OCI-LY3 (cell line): ENCODE results near the gene TDRD7.

ENCODE experiments used
- H2AFZ ChIP-seq: fragments of 200-600, 300-600 bp; shearing (Covaris generic); 2 replicates; pipeline ENCODE4 v1.6.0; 2014; ENCODE audit warnings: antibody characterized with exemption, low read depth, low read length
- H3K27ac ChIP-seq: fragments of 200-600, 300-600 bp; sonication (generic); 2 replicates; pipeline ENCODE4 v1.5.1; 2014; ENCODE audit warnings: mild to moderate bottlenecking, low read length, moderate library complexity, mixed read lengths
- H3K27me3 ChIP-seq: fragments of 200-600, 300-600 bp; sonication (generic); 2 replicates; pipeline ENCODE4 v1.6.1; 2014; ENCODE audit warnings: low read depth, low read length, mixed read lengths
- H3K36me3 ChIP-seq: fragments of 200-600, 300-600 bp; sonication (generic); replicated peaks from 2 replicates; pipeline ENCODE3; 2014; ENCODE audit warnings: low read depth, low read length, mixed read lengths
- H3K4me1 ChIP-seq: fragments of 300-600, 200-600 bp; sonication (generic); 2 replicates; pipeline ENCODE4 v1.6.1; 2014; ENCODE audit warnings: low read length, mixed read lengths
- H3K4me2 ChIP-seq: fragments of 200-600, 300-600 bp; sonication (generic); 2 replicates; pipeline ENCODE4 v1.6.1; 2014; ENCODE audit warnings: low read length, mixed read lengths
- H3K4me3 ChIP-seq: fragments of 300-600, 200-600 bp; sonication (generic); 2 replicates; pipeline ENCODE4 v1.5.1; 2014; ENCODE audit warnings: antibody characterized with exemption, mild to moderate bottlenecking, low read length, moderate library complexity
- H3K79me2 ChIP-seq: fragments of 300-600, 200-600 bp; shearing (Covaris generic); 2 replicates; pipeline ENCODE4 v1.6.1; 2014; ENCODE audit warnings: mild to moderate bottlenecking, low read length, mixed read lengths
- H3K9ac ChIP-seq: fragments of 300-600, 200-600 bp; shearing (Covaris generic); 2 replicates; pipeline ENCODE4 v1.6.0; 2014; ENCODE audit warnings: mild to moderate bottlenecking, low read length, moderate library complexity
- H3K9me3 ChIP-seq: fragments of 200-600, 300-600 bp; shearing (Covaris generic); 2 replicates; pipeline ENCODE4 v1.6.1; 2014; ENCODE audit warnings: low read length, mixed read lengths; ENCODE audit not compliant: insufficient read depth
- H4K20me1 ChIP-seq: fragments of 200-600, 300-600 bp; sonication (generic); 2 replicates; pipeline ENCODE4 v1.6.1; 2016; ENCODE audit warnings: low read length, mixed read lengths; ENCODE audit not compliant: insufficient read depth
- EZH2phosphoT487 ChIP-seq: fragments of 200-600 bp; shearing (Covaris generic); IDR thresholded peaks from 2 replicates; pipeline ENCODE4 v1.6.1; 2018; ENCODE audit warnings: antibody characterized with exemption, mixed run types, low read depth
- TF ChIP-seq, protein P1 (sequence below): fragments of 200-600, 300-600 bp; sonication (generic); IDR thresholded peaks from 2 replicates; pipeline ENCODE4 v1.5.1; 2014; ENCODE audit warnings: antibody characterized with exemption, low read length, low read depth

TDRD7 gene

DNA sequence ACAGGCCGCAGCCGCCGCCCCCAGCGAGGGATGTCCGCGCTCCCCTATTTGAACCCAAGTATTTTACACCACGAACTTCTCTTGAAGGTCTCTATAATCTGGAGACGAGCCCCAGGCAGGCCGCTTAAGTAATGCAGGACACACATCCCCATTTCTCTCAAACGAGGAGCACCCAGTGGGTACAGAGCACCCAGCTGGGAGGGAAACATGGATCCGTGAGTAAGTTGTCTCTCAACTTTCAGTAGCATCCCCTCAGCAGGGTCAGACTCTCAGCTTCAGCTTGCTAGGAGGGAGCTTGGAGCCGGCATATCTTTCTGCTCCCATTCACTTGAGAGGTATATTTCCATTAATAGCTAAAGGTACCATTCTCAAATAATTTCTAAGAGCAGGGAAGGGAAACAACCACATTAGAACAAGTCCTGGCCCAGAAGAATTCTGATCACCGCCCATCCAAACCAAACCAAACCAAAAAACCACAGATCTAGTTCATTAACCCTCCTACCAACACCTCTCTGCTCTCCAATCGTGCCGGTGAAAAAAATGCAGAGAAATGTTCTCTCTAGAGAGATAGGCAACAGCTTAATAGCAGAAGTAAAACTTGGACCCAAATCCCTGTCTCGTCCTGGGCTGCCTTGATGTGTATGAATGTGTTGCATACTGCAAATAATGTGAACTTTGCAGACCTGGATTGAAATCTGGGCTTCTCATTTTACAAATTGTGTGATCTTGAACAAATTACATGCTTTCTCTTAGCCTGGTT lies 910 bp downstream of the TDRD7 start:
- no peak for TF ChIP-seq EZH2phosphoT487
- TF ChIP-seq, protein P1, sequence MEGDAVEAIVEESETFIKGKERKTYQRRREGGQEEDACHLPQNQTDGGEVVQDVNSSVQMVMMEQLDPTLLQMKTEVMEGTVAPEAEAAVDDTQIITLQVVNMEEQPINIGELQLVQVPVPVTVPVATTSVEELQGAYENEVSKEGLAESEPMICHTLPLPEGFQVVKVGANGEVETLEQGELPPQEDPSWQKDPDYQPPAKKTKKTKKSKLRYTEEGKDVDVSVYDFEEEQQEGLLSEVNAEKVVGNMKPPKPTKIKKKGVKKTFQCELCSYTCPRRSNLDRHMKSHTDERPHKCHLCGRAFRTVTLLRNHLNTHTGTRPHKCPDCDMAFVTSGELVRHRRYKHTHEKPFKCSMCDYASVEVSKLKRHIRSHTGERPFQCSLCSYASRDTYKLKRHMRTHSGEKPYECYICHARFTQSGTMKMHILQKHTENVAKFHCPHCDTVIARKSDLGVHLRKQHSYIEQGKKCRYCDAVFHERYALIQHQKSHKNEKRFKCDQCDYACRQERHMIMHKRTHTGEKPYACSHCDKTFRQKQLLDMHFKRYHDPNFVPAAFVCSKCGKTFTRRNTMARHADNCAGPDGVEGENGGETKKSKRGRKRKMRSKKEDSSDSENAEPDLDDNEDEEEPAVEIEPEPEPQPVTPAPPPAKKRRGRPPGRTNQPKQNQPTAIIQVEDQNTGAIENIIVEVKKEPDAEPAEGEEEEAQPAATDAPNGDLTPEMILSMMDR = no peak
- H4K20me1 ChIP-seq = no peaks in the 10 kb centered on the region
- no peaks in the 10 kb centered on the region for H3K36me3 ChIP-seq
- peak overlapping the region; percentile 91 for H3K4me3 ChIP-seq
- H3K9ac ChIP-seq = peak overlapping the region; percentile 88
- peaks cover 4% of the 10 kb centered on the region for H3K79me2 ChIP-seq
- H3K4me1 ChIP-seq = peaks cover 13% of the 10 kb centered on the region
- peak overlapping the region; percentile 35; the same call in 1 of the 2 replicates for H2AFZ ChIP-seq
- peak overlapping the region; percentile 94 for H3K4me2 ChIP-seq
- no peaks in the 10 kb centered on the region; the same call in 1 of the 2 replicates for H3K9me3 ChIP-seq
- H3K27me3 ChIP-seq = peaks cover 14% of the 10 kb centered on the region
- peak overlapping the region; percentile 43; the same call in 1 of the 2 replicates for H3K27ac ChIP-seq

DNA sequence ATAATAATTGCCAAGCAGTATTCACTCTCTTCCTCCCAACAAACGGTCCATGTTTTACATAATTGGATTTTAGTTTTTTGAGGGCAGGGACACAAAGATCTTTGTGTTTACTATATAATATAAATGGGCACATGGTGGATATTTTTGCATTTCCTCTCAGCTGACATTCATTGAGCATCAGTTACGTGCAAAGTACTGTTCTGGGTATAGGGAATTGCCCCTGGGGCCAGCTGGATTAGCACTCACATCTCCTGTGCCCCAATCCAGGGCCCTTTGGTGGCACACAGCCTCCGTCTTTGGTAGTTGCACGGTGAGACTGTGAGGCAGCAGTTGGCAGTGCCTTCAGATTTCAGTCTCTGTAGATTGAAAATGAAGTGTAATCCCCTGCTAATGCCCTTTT lies 1.6 kb downstream of the TDRD7 start:
- Histone ChIP-seq H3K27ac (no peak overlapping the region), H3K4me1 (peaks cover 11% of the 10 kb centered on the region), H3K27me3 (peaks cover 14% of the 10 kb centered on the region), H3K9ac (no peak overlapping the region; the same call in 1 of the 2 replicates), H3K79me2 (peaks cover 4% of the 10 kb centered on the region), H3K36me3 (no peaks in the 10 kb centered on the region), H3K9me3 (no peaks in the 10 kb centered on the region; the same call in 1 of the 2 replicates), H2AFZ (no peak overlapping the region), H4K20me1 (no peaks in the 10 kb centered on the region), H3K4me2 (peak overlapping the region; percentile 94), H3K4me3 (peak overlapping the region; percentile 91)
- TF ChIP-seq, protein P1 = no peak
- TF ChIP-seq EZH2phosphoT487 = no peak

DNA sequence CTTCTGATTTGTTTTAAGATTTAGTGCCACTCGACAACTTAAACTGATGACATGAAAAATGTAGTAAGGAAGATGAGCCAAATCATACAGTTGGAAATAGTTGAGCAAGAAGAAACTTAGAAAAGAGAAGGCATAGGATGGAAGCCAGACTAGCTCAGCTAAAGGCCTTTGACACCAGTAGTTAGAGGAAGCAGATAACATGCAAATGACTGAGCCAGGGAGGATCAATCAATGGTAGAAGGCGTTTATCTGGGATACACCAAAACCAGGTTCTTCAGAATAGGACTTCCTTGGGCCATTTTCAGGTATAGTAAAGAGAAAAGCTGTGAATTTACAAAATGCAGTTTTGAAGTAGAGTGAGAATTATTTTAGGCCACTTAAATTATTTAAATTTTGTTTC lies 3.2 kb downstream of the TDRD7 start:
- no peak overlapping the region for H3K9ac ChIP-seq
- H3K36me3 ChIP-seq = no peaks in the 10 kb centered on the region
- H3K4me1 ChIP-seq = peaks cover 11% of the 10 kb centered on the region
- H4K20me1 ChIP-seq = no peaks in the 10 kb centered on the region
- H2AFZ ChIP-seq = no peak overlapping the region
- H3K4me3 ChIP-seq = no peak overlapping the region
- no peak overlapping the region for H3K27ac ChIP-seq
- TF ChIP-seq, protein P1 = no peak
- no peak for TF ChIP-seq EZH2phosphoT487
- H3K9me3 ChIP-seq = no peaks in the 10 kb centered on the region
- no peak overlapping the region for H3K4me2 ChIP-seq
- H3K27me3 ChIP-seq = peaks cover 5% of the 10 kb centered on the region
- H3K79me2 ChIP-seq = peaks cover 4% of the 10 kb centered on the region

DNA sequence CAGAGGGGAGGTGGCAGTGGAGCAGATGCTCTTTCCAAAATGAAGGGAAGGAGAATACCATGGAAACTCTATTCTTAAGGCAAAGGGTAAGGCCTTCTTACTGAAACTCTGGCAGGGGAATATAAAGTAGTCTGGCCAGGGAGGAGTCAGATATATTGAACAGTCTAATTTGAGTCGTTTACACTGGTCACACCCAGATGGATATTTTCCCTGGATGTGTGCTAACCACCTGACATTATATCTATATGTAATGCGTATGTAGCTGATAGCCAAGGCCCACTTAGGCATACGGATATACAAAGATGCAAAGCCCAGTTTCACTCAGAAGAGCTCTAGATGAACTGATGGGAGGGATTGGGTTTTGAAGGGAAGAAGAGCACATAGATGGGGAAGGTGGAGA lies 7.0 kb downstream of the TDRD7 start:
- TF ChIP-seq, protein P1 = no peak
- no peak for TF ChIP-seq EZH2phosphoT487

More for the DNA sequence above, 7.0 kb downstream of the TDRD7 start:
- H3K4me2 ChIP-seq = no peak overlapping the region
- H3K9ac ChIP-seq = no peak overlapping the region
- no peaks in the 10 kb centered on the region for H4K20me1 ChIP-seq
- no peaks in the 10 kb centered on the region for H3K36me3 ChIP-seq
- H3K79me2 ChIP-seq = peaks cover 4% of the 10 kb centered on the region; the same call in 1 of the 2 replicates
- no peaks in the 10 kb centered on the region for H3K27me3 ChIP-seq
- H2AFZ ChIP-seq = no peak overlapping the region
- H3K4me3 ChIP-seq = no peak overlapping the region
- H3K4me1 ChIP-seq = no peaks in the 10 kb centered on the region
- H3K9me3 ChIP-seq = no peaks in the 10 kb centered on the region
- H3K27ac ChIP-seq = no peak overlapping the region
